HepG2 (cell line): ENCODE measurements around the gene STK39. TPM values are rescaled to one million over a fixed set of nuclear protein-coding genes. Genes with fewer than 3 reads are reported as not detected.

ENCODE experiments used
- ASH2L ChIP-seq: fragments of 300-600, 200-600 bp; sonication (generic); IDR thresholded peaks from 2 replicates; pipeline ENCODE4 v1.7.0; 2017; ENCODE audit warnings: low read depth, mild to moderate bottlenecking, moderate library complexity, mixed read lengths, low read length; ENCODE audit not compliant: insufficient read length
- ATF1 ChIP-seq: IDR thresholded peaks from 2 replicates; pipeline ENCODE4 v1.6.1; 2016; ENCODE audit warnings: mild to moderate bottlenecking, control low read depth
- CEBPG ChIP-seq: IDR thresholded peaks from 2 replicates; pipeline ENCODE4 v1.6.1; 2016
- NFIC ChIP-seq: IDR thresholded peaks from 2 replicates; pipeline ENCODE4 v1.6.1; 2012; ENCODE audit warnings: mild to moderate bottlenecking, low read length, inconsistent platforms
- ZIK1 ChIP-seq: sonication (generic); formaldehyde crosslinking; IDR thresholded peaks from 2 replicates; pipeline ENCODE4 v1.5.0; 2020; ENCODE audit warnings: mild to moderate bottlenecking, low read depth, missing genetic modification reagents, borderline replicate concordance
- ZNF605 ChIP-seq: sonication (generic); formaldehyde crosslinking; IDR thresholded peaks from 2 replicates; pipeline ENCODE4 v1.8.0; 2022; ENCODE audit warnings: mild to moderate bottlenecking, missing genetic modification reagents
- ZNF652 ChIP-seq: IDR thresholded peaks from 2 replicates; pipeline ENCODE4 v1.6.1; 2016; ENCODE audit warnings: low read depth, borderline replicate concordance
- polyA plus RNA-seq, 8 experiments: library from polyadenylated mRNA; depleted of rRNA in 3 of 8; stranded (reverse) in 7 of 8; unstranded in 1 of 8; fragments of >200 nt; fragmentation: Illumina TruSeq in 4 of 8; extraction: Trizol in 4 of 8; gene quantifications; 2 replicates each; pipeline versions ENCODE4 v1.2.1 to v1.2.3, GENCODE V29; 2011 to 2016; ENCODE audit warnings: low read depth in 4 of 8, missing spikeins in 1 of 8, mixed read lengths in 1 of 8; ENCODE audit not compliant: insufficient read depth in 1 of 8
- total RNA-seq, 5 experiments: library from RNA; depleted of rRNA; stranded (reverse); fragments of >200 nt; fragmentation: Illumina TruSeq; extraction: Trizol; gene quantifications; 2 replicates each; pipeline ENCODE4 v1.2.3, GENCODE V29; 2016; ENCODE audit warnings: low read depth in 1 of 5
- TF ChIP-seq, protein P1 (sequence below): sonication (generic); formaldehyde crosslinking; IDR thresholded peaks from 2 replicates; pipeline ENCODE4 v1.4.0; 2020; ENCODE audit warnings: mild to moderate bottlenecking, missing genetic modification reagents, borderline replicate concordance
- TF ChIP-seq, protein P2 (sequence below): IDR thresholded peaks from 2 replicates; pipeline ENCODE4 v1.6.1; 2016
- TF ChIP-seq, protein P3 (sequence below): sonication (generic); formaldehyde crosslinking; conservative IDR thresholded peaks from 2 replicates; pipeline ENCODE4 v1.4.0; 2020; ENCODE audit warnings: mild to moderate bottlenecking, missing genetic modification reagents, moderate library complexity
- TF ChIP-seq, protein P4 (sequence below), 2 experiments: sonication (generic) in 1 of 2; formaldehyde crosslinking in 1 of 2; IDR thresholded peaks; 2 replicates each; pipeline versions ENCODE4 v1.4.0 to v1.6.1; 2016 to 2020; ENCODE audit warnings: borderline replicate concordance in 1 of 2, low read depth in 1 of 2, mild to moderate bottlenecking in 1 of 2, missing genetic modification reagents in 1 of 2

Gene STK39
- total and polyA plus RNA-seq, 2 of the 13 experiments (the other 11 are each of a cell fraction or from before 2014, with no cell fraction given), result 27.3 to 38.4 TPM

DNA sequence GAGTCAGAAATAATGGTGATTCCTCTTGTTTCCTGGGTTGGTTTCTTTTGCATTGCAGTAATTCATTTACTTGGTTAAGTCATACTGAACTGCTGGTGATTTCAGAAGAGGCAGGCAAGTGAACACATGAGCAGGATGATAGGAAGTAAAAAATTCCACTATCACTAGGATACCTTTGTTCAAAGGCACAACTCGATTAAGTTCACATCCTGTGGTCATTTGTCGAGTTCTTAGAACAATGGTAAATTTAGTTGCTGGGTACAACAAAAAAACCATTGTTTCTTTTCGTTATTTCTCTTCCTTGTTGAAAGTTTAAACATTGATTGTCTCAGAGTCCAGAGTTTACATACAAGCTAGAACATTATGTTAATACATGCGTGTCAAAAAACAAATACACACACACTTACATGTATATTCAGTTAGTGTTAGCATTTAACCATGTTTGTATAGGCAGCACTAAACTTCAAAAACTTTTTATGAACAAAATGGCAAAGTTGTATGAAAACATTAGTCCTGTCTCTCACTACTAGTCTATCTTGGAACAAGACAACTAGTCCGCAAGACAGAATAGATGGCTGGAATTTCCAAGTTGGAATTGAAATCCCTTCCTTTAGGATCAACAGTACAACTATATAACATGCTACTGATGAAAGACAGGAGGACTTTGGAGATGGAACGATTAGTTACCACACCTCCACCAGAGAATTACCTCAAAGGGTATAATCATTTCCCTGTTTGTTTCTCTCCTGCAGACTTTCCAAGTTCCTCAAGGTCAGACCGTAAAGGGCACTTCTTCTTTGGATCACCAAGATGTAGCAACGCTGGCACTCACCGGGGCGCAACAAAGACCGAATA, 26.2 kb downstream of the STK39 start (continued):
- TF ChIP-seq, protein P1, sequence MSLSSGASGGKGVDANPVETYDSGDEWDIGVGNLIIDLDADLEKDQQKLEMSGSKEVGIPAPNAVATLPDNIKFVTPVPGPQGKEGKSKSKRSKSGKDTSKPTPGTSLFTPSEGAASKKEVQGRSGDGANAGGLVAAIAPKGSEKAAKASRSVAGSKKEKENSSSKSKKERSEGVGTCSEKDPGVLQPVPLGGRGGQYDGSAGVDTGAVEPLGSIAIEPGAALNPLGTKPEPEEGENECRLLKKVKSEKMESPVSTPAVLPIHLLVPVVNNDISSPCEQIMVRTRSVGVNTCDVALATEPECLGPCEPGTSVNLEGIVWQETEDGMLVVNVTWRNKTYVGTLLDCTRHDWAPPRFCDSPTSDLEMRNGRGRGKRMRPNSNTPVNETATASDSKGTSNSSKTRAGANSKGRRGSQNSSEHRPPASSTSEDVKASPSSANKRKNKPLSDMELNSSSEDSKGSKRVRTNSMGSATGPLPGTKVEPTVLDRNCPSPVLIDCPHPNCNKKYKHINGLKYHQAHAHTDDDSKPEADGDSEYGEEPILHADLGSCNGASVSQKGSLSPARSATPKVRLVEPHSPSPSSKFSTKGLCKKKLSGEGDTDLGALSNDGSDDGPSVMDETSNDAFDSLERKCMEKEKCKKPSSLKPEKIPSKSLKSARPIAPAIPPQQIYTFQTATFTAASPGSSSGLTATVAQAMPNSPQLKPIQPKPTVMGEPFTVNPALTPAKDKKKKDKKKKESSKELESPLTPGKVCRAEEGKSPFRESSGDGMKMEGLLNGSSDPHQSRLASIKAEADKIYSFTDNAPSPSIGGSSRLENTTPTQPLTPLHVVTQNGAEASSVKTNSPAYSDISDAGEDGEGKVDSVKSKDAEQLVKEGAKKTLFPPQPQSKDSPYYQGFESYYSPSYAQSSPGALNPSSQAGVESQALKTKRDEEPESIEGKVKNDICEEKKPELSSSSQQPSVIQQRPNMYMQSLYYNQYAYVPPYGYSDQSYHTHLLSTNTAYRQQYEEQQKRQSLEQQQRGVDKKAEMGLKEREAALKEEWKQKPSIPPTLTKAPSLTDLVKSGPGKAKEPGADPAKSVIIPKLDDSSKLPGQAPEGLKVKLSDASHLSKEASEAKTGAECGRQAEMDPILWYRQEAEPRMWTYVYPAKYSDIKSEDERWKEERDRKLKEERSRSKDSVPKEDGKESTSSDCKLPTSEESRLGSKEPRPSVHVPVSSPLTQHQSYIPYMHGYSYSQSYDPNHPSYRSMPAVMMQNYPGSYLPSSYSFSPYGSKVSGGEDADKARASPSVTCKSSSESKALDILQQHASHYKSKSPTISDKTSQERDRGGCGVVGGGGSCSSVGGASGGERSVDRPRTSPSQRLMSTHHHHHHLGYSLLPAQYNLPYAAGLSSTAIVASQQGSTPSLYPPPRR (CRISPR knock-in tag), result peak; percentile 82
- TF ChIP-seq ZNF605 (no peak), ZNF652 (peak; percentile 79), CEBPG (CRISPR knock-in tag) (peak; percentile 77), ATF1 (CRISPR knock-in tag) (peak; percentile 71), NFIC (peak; percentile 81), ZIK1 (CRISPR knock-in tag) (no peak), ASH2L (peak; percentile 76)
- TF ChIP-seq, protein P2, sequence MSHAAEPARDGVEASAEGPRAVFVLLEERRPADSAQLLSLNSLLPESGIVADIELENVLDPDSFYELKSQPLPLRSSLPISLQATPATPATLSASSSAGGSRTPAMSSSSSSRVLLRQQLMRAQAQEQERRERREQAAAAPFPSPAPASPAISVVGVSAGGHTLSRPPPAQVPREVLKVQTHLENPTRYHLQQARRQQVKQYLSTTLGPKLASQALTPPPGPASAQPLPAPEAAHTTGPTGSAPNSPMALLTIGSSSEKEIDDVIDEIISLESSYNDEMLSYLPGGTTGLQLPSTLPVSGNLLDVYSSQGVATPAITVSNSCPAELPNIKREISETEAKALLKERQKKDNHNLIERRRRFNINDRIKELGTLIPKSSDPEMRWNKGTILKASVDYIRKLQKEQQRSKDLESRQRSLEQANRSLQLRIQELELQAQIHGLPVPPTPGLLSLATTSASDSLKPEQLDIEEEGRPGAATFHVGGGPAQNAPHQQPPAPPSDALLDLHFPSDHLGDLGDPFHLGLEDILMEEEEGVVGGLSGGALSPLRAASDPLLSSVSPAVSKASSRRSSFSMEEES (CRISPR knock-in tag), result peak; percentile 72
- TF ChIP-seq, protein P3, sequence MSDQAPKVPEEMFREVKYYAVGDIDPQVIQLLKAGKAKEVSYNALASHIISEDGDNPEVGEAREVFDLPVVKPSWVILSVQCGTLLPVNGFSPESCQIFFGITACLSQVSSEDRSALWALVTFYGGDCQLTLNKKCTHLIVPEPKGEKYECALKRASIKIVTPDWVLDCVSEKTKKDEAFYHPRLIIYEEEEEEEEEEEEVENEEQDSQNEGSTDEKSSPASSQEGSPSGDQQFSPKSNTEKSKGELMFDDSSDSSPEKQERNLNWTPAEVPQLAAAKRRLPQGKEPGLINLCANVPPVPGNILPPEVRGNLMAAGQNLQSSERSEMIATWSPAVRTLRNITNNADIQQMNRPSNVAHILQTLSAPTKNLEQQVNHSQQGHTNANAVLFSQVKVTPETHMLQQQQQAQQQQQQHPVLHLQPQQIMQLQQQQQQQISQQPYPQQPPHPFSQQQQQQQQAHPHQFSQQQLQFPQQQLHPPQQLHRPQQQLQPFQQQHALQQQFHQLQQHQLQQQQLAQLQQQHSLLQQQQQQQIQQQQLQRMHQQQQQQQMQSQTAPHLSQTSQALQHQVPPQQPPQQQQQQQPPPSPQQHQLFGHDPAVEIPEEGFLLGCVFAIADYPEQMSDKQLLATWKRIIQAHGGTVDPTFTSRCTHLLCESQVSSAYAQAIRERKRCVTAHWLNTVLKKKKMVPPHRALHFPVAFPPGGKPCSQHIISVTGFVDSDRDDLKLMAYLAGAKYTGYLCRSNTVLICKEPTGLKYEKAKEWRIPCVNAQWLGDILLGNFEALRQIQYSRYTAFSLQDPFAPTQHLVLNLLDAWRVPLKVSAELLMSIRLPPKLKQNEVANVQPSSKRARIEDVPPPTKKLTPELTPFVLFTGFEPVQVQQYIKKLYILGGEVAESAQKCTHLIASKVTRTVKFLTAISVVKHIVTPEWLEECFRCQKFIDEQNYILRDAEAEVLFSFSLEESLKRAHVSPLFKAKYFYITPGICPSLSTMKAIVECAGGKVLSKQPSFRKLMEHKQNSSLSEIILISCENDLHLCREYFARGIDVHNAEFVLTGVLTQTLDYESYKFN (CRISPR knock-in tag), result peak; percentile 92
- TF ChIP-seq, protein P4, sequence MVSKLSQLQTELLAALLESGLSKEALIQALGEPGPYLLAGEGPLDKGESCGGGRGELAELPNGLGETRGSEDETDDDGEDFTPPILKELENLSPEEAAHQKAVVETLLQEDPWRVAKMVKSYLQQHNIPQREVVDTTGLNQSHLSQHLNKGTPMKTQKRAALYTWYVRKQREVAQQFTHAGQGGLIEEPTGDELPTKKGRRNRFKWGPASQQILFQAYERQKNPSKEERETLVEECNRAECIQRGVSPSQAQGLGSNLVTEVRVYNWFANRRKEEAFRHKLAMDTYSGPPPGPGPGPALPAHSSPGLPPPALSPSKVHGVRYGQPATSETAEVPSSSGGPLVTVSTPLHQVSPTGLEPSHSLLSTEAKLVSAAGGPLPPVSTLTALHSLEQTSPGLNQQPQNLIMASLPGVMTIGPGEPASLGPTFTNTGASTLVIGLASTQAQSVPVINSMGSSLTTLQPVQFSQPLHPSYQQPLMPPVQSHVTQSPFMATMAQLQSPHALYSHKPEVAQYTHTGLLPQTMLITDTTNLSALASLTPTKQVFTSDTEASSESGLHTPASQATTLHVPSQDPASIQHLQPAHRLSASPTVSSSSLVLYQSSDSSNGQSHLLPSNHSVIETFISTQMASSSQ (IDR thresholded peaks at IDR 0.05; ENCODE audit: low read depth), result no peak; the same call in 1 of the 2 replicates
- TF ChIP-seq, protein P4 (CRISPR knock-in tag; IDR thresholded peaks at IDR 0.05; ENCODE audit: borderline replicate concordance), result peak; percentile 69; the same call in 1 of the 2 replicates
